Bone marrow (tissue), 2 donors: ENCODE data around the gene CAP1.
"Not testable (repeated sequence)": the region's sequence is repeated elsewhere in the genome, so short reads cannot be mapped to it uniquely, and the experiment has no call there.

Source experiments
- DNase-seq, 2 donors: peaks; one replicate each; lab custom pipeline; 2025; lab: John Stamatoyannopoulos, UW

The CAP1 gene, protein sequence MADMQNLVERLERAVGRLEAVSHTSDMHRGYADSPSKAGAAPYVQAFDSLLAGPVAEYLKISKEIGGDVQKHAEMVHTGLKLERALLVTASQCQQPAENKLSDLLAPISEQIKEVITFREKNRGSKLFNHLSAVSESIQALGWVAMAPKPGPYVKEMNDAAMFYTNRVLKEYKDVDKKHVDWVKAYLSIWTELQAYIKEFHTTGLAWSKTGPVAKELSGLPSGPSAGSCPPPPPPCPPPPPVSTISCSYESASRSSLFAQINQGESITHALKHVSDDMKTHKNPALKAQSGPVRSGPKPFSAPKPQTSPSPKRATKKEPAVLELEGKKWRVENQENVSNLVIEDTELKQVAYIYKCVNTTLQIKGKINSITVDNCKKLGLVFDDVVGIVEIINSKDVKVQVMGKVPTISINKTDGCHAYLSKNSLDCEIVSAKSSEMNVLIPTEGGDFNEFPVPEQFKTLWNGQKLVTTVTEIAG

DNA sequence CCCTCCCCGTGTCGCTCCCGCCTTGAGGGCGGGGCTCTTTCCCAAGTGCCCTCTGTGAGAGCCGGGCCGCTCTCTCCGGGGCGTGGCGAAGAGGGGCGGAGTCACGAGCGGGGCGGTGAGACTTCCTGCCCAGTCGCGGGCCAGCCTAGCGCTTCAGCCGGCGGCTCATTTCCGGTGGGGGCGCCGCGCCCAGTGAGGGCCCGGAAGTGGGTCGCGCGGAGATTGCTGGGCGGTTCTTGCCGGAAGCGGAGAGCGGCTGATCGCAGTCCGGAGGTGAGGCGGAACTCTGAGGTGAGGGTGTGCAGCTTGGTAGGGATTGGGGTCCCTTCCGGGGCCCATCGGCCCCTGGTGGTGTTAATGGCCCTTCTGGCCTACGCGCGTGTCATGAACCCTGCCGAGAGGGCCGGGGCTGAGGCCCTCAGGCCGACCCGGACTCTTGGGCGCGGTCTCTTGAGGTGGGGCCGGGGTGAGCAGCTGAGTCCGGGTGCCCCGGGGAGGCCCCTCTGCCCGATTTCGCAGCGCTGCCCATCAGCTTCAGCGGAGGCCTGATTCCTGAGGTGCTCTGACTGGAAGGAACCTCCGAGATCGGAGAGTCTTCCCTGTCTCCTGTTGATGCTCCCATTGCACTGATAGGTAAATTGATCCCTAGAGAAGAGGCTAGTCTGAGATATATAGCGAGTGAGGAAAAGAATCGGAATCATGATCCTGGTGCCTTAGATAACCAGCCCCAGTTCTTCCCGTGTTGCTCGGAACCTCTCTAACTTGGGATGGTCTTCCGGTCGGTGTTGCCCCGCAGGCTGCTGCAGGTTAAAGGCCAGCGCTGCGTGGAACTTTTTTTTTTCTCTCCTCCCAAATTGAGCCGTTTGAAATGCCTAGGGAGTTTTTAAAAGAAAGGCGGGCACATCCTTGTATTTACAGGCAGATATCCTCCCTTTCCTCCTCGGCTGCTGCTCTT, at the start of gene CAP1:
TSS of gene CAP1 (plus strand) at position 219 of the 955 bp plus-strand sequence. CDS start 18,618 bp downstream, outside the sequence.
- peak; percentile 95 to 97 for DNase-seq

DNA sequence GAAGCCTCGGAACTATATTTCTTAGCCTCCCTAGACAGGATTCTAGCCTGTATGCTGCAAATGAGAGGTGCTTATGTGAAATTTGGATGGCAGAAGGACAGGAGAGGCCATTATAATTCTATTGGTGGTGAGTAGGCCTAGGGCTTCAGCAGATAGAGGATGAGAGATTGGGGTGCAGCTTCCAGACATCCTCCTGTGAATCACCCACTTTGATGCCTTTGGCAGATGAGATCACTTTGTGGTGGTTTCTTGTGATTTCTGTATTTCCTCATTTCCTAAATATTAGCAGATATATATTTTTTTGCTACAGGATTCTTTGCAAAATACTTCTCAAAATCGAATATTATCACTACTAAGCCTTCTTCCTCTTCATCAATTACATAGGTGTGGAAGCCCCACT, 48.3 kb upstream of the CAP1 start:
- peak in 1 of 2 donors; percentile 44 for DNase-seq

DNA sequence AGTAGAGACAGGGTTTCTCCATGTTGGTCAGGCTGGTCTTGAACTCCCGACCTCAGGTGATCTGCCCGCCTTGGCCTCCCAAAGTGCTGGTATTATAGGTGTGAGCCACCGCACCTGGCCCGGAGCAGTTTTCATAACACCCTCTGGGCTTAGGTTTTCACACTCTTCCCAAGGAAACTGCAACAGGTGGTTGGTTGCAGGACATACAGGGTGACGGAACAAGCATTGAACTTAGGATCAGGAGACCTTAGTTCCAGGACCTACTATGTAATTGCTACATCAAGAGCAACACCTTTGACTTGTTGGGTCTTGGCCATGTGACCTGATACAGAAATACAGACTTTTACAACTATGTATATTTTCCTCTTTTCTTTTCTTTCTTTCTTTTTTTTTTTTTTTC, 47.6 kb upstream of the CAP1 start:
- no peak for DNase-seq

DNA sequence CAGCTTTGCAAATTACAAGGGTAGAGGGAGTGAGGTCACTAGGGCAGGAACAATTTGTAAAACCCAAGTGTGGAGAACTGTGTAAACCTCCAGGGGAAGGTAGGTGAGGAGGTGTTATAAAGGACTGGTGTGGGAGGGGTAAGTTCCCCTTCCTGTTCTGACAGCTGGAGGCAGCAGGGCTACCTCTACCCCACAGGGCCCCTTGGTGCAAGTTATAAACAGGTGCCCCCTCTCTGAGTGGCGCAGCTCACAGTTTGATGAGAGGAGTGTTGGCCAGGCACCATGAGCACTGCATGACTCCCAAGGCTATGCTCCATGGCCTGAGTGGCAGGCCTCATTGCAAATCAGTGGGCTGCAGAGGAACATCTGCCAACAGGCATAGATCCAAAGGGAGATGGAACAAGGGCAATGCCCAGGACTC, 44.5 kb upstream of the CAP1 start:
- no peak for DNase-seq

DNA sequence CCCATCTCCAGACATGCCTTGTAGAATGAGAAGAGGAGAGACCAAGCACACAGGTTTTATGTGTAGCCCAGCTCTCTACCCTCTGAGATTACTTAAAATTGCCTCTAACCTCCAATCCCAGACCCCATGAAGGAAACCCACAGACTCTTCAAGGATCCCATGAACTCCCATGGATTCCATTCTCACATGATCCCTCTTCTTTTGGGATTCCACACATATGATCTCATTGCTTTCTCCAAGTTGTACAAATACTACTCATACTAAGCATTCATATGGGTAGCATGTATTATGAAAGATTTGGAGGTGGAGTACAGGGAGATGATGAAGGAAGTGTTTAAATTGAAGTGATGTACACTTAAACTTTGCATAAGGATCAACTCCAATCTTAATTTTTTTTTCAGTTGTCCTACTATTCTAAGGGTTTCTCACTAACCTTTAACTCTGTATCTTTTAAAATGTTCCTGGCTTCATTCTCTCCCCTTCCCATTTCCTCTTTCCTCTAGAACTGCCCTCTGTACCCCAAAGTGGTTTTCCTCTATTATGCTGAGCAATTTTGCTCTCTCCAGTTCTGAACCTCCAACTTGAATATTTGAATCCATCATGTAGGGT, 44.0 kb upstream of the CAP1 start:
- no peak for DNase-seq

DNA sequence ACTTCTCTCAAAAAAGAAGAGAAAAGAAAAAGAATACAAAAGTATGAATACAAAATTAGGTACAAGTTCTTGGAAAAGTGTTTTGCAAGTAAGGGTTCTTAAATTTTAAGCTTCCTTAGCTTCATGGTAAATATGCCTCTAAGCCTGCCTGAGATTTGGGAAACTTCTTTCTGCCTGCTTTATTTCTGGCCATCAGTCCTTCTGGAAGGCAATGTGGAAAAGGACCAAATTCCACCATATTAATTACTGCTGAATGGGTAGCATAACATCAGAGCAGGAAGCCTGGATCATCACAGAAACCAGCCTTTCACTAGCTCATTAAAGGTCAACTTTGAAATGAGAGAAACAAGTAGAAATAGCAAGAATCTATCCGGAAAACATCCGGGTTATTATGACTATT, 39.1 kb upstream of the CAP1 start:
- DNase-seq, result no peak

DNA sequence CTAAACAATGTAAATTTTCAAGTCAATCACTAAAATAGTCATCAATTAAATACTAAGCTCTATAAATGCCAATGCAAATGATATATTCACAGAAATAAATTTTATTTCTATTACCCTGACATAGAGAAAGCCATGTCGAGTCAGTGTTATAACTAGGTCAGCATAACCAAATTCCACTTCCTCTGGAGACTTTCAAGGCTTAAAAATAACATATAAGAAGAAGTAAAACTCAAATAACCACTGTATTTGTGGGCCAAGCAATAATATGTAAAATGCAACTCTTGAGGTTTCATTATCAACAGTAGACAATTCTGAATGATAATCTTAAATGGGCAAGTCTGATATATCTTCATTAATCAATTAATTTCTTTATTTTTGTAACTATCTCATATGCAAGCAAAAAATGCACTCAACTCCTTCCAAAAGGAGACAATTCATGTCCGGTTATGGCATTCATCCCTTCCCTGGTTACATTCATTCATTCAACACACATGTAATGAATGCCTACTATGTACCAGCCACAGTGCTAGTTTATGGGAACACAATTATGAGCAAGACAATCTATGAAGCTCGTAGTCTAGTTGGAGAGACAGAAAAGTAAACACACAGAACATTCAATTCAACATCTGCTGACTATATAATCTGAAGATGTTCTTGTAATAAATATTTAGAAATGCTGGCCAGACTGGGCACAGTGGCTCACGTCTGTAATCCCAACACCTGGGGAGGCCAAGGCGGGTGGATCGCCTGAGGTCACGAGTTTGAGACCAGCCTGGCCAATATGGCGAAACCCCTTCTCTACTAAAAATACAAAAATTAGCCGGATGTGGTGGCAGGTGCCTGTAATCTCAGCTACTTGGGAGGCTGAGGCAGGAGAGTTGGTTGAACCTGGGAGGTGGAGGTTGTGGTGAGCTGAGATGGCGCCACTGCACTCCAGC, 37.1 kb upstream of the CAP1 start:
- no peak for DNase-seq

DNA sequence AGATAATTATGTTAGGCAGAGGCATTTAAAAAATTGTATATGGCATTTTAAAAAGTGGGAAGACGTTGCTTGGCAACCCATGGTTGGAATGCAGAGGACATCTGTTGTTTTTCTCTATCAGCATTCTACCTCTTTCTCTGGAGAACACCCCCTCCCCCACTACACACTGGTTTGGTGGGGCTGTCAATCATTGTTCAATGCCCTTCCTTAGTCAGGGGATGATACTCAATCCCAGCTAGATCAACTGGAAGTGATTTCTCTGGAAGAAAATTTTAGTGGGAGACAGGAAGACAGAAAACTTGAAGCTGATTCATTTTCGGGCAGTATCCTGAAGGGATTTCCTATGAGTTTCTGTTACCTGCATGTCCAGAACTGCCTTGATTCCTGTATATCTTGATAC, 35.7 kb upstream of the CAP1 start:
- no peak for DNase-seq

DNA sequence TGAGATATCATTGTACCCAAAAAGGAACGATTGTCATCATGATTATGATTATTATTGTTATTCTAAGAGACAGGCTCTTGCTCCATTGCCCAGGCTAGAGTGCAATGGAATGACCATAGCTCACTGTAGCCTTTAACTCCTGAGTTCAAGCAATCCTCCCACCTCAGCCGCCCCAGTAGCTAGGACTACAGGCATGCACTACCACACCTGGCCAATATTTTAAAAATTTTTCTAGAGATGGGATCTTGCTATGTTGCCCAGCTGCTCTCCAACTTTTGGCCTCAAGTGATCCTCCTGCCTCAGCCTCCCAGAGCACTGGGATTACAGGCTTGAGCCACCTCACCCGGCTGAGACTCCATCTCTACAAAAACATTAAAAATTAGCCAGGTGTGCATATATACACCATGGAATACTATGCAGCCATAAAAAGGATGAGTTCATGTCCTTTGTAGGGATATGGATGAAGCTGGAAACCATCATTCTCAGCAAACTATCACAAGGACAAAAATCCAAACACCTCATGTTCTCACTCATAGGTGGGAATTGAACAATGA, 33.0 kb upstream of the CAP1 start:
- DNase-seq, result not testable (repeated sequence)

DNA sequence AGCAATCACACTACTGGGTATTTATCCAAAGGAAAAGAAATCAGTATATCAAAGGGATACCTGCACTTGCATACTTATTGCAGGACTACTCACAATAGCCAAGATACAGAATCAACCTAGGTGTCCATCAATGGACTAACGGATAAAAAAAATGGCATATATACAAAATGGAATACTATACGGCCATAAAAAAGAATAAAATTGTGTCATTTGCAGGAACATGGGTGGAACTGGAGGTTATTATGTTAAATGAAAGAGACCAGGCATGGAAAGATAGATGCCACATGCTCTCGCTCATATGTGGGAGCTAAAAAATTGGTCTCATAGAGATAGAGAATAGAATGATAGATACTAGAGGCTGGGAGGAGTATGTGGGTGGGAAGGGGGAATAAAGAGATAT, 29.3 kb upstream of the CAP1 start:
- DNase-seq, result no peak

DNA sequence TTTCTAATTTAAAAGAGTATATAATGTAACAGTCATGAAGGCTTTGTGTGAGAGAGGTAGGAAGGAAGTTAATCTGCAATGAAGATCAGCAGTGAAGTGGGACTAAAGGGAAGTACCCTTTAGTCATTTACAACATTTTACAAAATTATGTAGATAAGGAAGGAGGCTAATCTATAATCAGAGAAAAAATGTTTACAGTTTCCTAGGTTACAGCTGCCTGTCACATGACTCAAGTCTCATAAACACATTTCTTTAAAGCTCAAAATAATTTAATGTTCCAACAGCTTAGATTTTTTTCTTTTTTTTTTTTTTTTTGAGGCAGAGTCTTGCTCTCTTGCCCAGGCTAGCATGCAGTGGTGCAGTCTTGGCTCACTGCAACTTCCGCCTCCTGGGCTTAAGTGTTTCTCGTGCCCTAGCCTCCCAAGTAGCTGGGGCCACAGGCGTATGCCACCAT, 26.2 kb upstream of the CAP1 start:
- peak in 1 of 2 donors; percentile 90 for DNase-seq

DNA sequence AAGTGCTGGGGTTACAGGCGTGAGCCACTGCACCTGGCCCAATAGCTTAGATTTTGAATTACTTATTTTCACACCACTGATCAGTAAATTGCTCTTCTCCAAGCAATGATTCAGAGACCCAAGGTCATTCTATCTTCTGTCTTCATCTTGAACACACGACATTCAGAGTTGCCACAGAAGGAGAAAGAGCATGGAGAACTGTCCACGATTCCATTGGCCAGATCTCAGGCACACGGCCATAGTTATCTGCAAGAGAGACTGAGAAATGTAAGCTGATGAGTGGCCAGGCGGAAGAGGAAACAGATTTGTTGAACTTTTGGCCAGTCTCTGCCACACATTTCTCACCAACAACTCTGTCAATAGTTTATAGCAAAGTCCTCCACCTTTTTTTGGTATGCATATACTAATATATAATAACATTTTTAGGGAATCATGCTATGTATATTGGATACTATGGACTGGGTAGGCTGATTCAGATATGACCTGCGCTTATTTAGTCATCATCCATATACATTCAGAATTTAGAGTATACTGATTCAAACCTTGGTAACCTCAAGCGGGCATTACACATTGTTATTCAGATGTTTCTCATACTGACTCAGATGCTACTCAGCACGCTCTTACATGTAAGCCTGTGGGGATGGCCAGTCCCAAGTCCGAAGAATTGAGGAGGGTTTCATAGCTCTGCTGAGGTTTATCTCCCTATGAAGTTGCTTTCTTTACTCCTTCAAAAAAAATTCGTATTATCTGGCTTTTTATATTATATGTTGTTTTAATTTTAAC, 25.5 kb upstream of the CAP1 start:
- DNase-seq, result no peak

DNA sequence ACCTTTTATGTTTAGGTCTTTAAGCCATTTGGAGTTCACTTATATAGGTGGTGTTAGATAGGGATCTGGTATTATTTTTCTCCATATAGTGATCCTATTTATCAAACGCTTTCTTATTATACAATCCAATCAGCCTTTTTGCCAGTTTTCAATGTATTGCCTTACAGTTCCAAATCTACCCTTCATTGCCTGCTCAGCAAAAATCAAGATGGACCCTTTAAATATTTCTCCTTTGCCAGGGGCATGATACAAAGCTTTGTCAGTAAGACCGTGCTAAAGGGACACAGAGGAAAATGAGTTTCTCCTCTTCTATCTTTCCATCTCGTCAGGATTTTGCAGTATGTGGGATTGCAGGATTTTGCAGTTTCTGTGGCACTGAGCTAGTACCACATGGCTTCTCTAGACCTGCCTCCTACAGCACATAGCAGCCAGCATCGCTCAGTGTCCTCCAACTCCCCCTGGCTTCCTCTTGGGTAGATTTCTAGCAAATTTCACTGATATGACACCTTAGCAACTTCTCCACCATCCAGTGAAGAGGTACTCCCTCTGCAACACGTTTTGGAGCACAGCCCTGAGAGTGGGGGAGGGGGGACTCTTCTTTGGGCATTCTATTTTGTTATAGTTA, 22.5 kb upstream of the CAP1 start:
- DNase-seq, result no peak

DNA sequence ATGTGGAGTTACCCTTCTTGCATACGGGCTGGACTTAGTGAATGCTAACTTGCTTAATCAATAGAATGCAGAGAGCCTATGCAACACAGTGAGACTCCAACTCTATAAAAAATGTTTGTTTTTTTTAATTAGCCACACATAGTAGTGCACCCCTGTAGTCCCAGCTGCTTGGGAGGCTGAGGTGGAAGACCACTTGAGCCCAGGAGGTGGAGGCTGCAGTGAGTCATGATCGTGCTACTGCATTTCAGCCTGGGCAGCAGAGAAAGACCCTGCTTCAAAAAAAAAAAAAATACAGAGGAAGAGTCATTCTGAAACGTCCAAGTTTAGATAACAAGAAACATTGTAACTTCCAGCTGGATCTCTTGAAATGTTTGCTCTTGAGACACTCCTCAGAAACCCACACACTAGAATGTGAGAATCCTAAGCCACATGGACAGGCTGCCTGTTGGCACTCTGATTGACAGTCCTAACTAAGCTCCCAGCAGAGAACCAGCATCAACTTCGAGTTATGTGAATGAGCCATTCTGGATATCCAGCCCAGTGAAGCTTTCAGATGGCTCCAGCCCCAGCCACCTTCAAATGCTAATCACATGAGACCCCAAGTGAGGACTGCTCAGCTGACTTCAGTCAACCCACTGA, 20.0 kb upstream of the CAP1 start:
- no peak for DNase-seq

DNA sequence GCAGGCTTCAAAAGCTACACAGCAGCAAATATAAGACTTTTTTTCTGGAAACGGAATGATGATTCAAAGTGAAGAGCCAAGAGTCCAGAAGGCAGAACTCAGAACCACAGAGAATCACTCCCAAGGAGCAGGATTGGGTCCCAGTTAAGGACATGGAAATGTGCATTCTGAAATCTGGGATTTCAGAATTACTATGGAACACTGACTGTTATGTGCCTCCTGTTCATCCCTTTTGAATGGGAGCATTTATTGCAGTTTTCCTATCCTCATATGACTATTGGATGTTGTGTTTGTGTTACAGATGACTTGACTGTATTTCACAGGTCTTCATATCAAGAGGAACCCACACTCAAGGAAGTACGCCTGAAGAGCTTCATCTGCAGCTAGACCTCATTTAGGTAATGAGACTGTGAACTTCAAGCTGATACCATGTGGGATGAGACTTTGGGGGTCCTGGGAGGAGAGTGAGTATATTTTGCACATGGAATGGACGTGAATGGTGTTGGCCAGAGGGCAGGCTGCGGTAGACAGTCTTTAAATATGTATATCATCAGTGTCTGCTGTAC, 17.1 kb upstream of the CAP1 start:
- no peak for DNase-seq

DNA sequence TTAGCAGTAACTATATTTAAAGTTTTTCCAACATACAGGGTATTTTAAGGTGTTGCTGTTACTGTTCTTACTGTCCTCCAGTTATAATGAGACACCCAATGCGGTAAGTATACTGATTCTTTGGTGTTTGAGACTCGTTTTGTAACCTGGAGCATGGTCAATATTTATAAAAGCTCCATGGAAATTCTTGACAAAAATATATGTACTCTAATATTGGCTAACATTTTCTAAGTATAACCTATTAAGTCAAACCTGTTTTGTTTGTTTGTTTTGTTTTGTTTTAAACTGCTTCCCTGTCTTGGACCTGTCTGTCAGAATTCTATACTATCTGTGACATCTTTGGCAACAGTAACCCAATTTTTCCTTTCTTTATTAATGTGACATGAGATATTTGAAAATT, 15.9 kb upstream of the CAP1 start:
- DNase-seq, result no peak

DNA sequence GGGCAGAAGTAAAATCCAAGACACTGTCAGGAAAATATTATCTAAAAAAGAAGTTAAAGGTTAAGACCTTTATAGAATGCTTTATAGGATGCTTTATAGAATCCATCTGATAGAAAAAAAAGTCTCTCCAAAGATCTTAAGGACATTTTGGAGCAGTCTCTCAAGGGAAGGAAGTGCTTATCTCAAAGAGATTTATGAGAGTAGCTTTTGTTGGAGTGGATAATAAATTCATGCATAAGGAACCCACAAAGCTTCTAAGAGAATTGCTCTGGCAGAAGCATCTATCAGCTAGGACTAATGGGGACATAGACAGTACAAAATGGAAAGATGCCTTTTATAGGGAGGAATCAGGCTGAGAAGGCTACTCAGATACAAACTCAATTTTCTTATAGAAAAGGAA, 12.9 kb upstream of the CAP1 start:
- DNase-seq, result no peak

DNA sequence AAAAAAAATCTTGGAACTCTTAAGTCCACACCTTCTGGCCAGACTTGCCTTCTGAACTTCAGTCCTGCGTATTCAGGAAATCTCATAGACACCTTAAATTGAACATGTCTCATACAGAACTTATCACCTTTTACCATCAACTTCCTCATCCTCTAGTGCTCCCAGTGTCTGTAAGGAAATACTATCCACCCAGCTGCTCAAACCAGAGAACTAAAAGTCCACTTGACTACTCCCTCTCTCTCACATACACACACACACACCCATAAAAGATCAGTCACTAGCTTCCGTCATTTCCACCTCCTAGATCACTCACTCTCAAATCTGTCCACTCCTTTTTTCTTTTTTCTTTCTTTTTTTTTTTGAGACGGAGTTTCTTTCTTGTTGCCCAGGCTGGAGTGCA, 10.9 kb upstream of the CAP1 start:
- peak in 1 of 2 donors; percentile 90 for DNase-seq
